ENCODE measurements around the gene PRLR. TPM values are rescaled to one million over a fixed set of nuclear protein-coding genes. Genes with fewer than 3 reads are reported as not detected.

PRLR gene
- total and polyA plus RNA-seq, 3 experiments from 2014 or later = not detected

- Histone ChIP-seq H3K9me3 (ENCODE audit: low read length) (no peaks in the 10 kb centered on the region), H3K36me3 (ENCODE audit: insufficient read depth, low read length) (no peaks in the 10 kb centered on the region), H3K4me3 (ENCODE audit: low read length) (no peak overlapping the region), H3K27me3 (ENCODE audit: insufficient read depth, low read length, poor library complexity, severe bottlenecking) (no peaks in the 10 kb centered on the region), H3K4me1 (ENCODE audit: insufficient read depth, low read length) (no peaks in the 10 kb centered on the region), H3K27ac (ENCODE audit: low read depth, low read length) (no peak overlapping the region)
- H3K4me1 Mint-ChIP-seq = no peaks in the 10 kb centered on the region
- H3K27me3 Mint-ChIP-seq = peaks cover 6 to 40% of the 10 kb centered on the region in 2 donors
- no peaks in the 10 kb centered on the region for H3K36me3 Mint-ChIP-seq
- ChIA-PET POLR2A (no interaction called here), CTCF (no interaction called here)
- no peak overlapping the region for H3K27ac Mint-ChIP-seq
- no peak overlapping the region for H3K4me3 Mint-ChIP-seq
- H3K9me3 Mint-ChIP-seq = no peaks in the 10 kb centered on the region
- DNase-seq = no peak
Observed at GRCh38 chr5:35146406-35146805, 83.9 kb downstream of the PRLR start.

- Mint-ChIP-seq H3K9me3 (no peaks in the 10 kb centered on the region), H3K27ac (no peak overlapping the region), H3K36me3 (no peaks in the 10 kb centered on the region), H3K4me3 (no peak overlapping the region), H3K4me1 (no peaks in the 10 kb centered on the region), H3K27me3 (peaks cover 6 to 40% of the 10 kb centered on the region in 2 donors)
- Histone ChIP-seq H3K27me3 (ENCODE audit: insufficient read depth, low read length, poor library complexity, severe bottlenecking) (no peaks in the 10 kb centered on the region), H3K4me1 (ENCODE audit: insufficient read depth, low read length) (no peaks in the 10 kb centered on the region), H3K36me3 (ENCODE audit: insufficient read depth, low read length) (no peaks in the 10 kb centered on the region), H3K27ac (ENCODE audit: low read depth, low read length) (no peak overlapping the region), H3K4me3 (ENCODE audit: low read length) (no peak overlapping the region), H3K9me3 (ENCODE audit: low read length) (no peaks in the 10 kb centered on the region)
- ChIA-PET CTCF (interaction anchor here (0.9 kb wide), 1 partner anchor 142 kb away, joined by 3 read pairs; no protein-coding TSS in a partner anchor), POLR2A (no interaction called here)
- no peak for DNase-seq
Observed at GRCh38 chr5:35145691-35146317, 84.5 kb downstream of the PRLR start.

GRCh38 chr5:35145012-35145411 is 85.3 kb downstream of the PRLR start:
- no peaks in the 10 kb centered on the region for H3K4me1 Mint-ChIP-seq
- H3K27me3 Mint-ChIP-seq = peaks cover 6 to 40% of the 10 kb centered on the region in 2 donors
- Histone ChIP-seq H3K27me3 (ENCODE audit: insufficient read depth, low read length, poor library complexity, severe bottlenecking) (no peaks in the 10 kb centered on the region), H3K4me1 (ENCODE audit: insufficient read depth, low read length) (no peaks in the 10 kb centered on the region), H3K36me3 (ENCODE audit: insufficient read depth, low read length) (no peaks in the 10 kb centered on the region), H3K4me3 (ENCODE audit: low read length) (no peak overlapping the region), H3K27ac (ENCODE audit: low read depth, low read length) (no peak overlapping the region), H3K9me3 (ENCODE audit: low read length) (no peaks in the 10 kb centered on the region)
- no peaks in the 10 kb centered on the region for H3K36me3 Mint-ChIP-seq
- POLR2A ChIA-PET = no interaction called here
- H3K27ac Mint-ChIP-seq = no peak overlapping the region
- CTCF ChIA-PET = no interaction called here
- no peaks in the 10 kb centered on the region for H3K9me3 Mint-ChIP-seq
- H3K4me3 Mint-ChIP-seq = no peak overlapping the region
- DNase-seq = no peak

GRCh38 chr5:35143841-35144240 is 86.4 kb downstream of the PRLR start:
- no peaks in the 10 kb centered on the region for H3K36me3 ChIP-seq (ENCODE audit: insufficient read depth, low read length)
- Mint-ChIP-seq H3K9me3 (no peaks in the 10 kb centered on the region), H3K36me3 (no peaks in the 10 kb centered on the region), H3K4me1 (no peaks in the 10 kb centered on the region), H3K27ac (no peak overlapping the region), H3K27me3 (peaks cover 6 to 38% of the 10 kb centered on the region in 2 donors), H3K4me3 (no peak overlapping the region)
- DNase-seq = no peak
- no peaks in the 10 kb centered on the region for H3K9me3 ChIP-seq (ENCODE audit: low read length)
- no peak overlapping the region for H3K4me3 ChIP-seq (ENCODE audit: low read length)
- H3K27me3 ChIP-seq (ENCODE audit: insufficient read depth, low read length, poor library complexity, severe bottlenecking) = no peaks in the 10 kb centered on the region
- POLR2A ChIA-PET = no interaction called here
- H3K4me1 ChIP-seq (ENCODE audit: insufficient read depth, low read length) = no peaks in the 10 kb centered on the region
- CTCF ChIA-PET = no interaction called here
- H3K27ac ChIP-seq (ENCODE audit: low read depth, low read length) = no peak overlapping the region

GRCh38 chr5:35141739-35142138 is 88.5 kb downstream of the PRLR start:
- CTCF ChIA-PET = no interaction called here
- Mint-ChIP-seq H3K9me3 (no peaks in the 10 kb centered on the region), H3K4me1 (no peaks in the 10 kb centered on the region), H3K27me3 (peaks cover 6 to 31% of the 10 kb centered on the region in 2 donors), H3K4me3 (no peak overlapping the region), H3K36me3 (no peaks in the 10 kb centered on the region), H3K27ac (no peak overlapping the region)
- no peaks in the 10 kb centered on the region for H3K4me1 ChIP-seq (ENCODE audit: insufficient read depth, low read length)
- POLR2A ChIA-PET = no interaction called here
- H3K9me3 ChIP-seq (ENCODE audit: low read length) = no peaks in the 10 kb centered on the region
- no peak overlapping the region for H3K4me3 ChIP-seq (ENCODE audit: low read length)
- no peak overlapping the region for H3K27ac ChIP-seq (ENCODE audit: low read depth, low read length)
- no peaks in the 10 kb centered on the region for H3K27me3 ChIP-seq (ENCODE audit: insufficient read depth, low read length, poor library complexity, severe bottlenecking)
- no peak for DNase-seq
- H3K36me3 ChIP-seq (ENCODE audit: insufficient read depth, low read length) = no peaks in the 10 kb centered on the region

GRCh38 chr5:35138232-35138631 is 92.1 kb downstream of the PRLR start:
- peaks cover 0 to under 1% (median 0%) of the 10 kb centered on the region in 3 donors for H3K36me3 Mint-ChIP-seq
- Histone ChIP-seq H3K4me3 (ENCODE audit: low read length) (no peak overlapping the region), H3K27ac (ENCODE audit: low read depth, low read length) (no peak overlapping the region), H3K36me3 (ENCODE audit: insufficient read depth, low read length) (no peaks in the 10 kb centered on the region), H3K9me3 (ENCODE audit: low read length) (no peaks in the 10 kb centered on the region), H3K27me3 (ENCODE audit: insufficient read depth, low read length, poor library complexity, severe bottlenecking) (no peaks in the 10 kb centered on the region), H3K4me1 (ENCODE audit: insufficient read depth, low read length) (no peaks in the 10 kb centered on the region)
- no peak for DNase-seq
- no peak overlapping the region for H3K4me3 Mint-ChIP-seq
- ChIA-PET POLR2A (no interaction called here), CTCF (no interaction called here)
- no peaks in the 10 kb centered on the region for H3K4me1 Mint-ChIP-seq
- peaks cover 4 to 29% of the 10 kb centered on the region in 2 donors for H3K27me3 Mint-ChIP-seq
- H3K27ac Mint-ChIP-seq = no peak overlapping the region
- H3K9me3 Mint-ChIP-seq = no peaks in the 10 kb centered on the region

- peaks cover 4 to 41% of the 10 kb centered on the region in 2 donors for H3K27me3 Mint-ChIP-seq
- no peak for DNase-seq
Observed at GRCh38 chr5:35136386-35136785, 93.9 kb downstream of the PRLR start.

GRCh38 chr5:35135239-35135700 is 95.0 kb downstream of the PRLR start:
- H3K9me3 Mint-ChIP-seq = peaks cover 0 to 3% (median 0%) of the 10 kb centered on the region in 5 donors
- H3K4me1 Mint-ChIP-seq = peaks cover 3 to 6% (median 3%) of the 10 kb centered on the region in 3 donors
- CTCF ChIA-PET = no interaction called here
- H3K4me3 Mint-ChIP-seq = no peak overlapping the region
- Histone ChIP-seq H3K27ac (ENCODE audit: low read depth, low read length) (no peak overlapping the region), H3K36me3 (ENCODE audit: insufficient read depth, low read length) (no peaks in the 10 kb centered on the region), H3K4me1 (ENCODE audit: insufficient read depth, low read length) (peaks cover 5% of the 10 kb centered on the region), H3K9me3 (ENCODE audit: low read length) (no peaks in the 10 kb centered on the region), H3K4me3 (ENCODE audit: low read length) (no peak overlapping the region), H3K27me3 (ENCODE audit: insufficient read depth, low read length, poor library complexity, severe bottlenecking) (no peaks in the 10 kb centered on the region)
- DNase-seq = no peak
- H3K36me3 Mint-ChIP-seq = peaks cover 0 to 4% (median 0%) of the 10 kb centered on the region in 3 donors
- peaks cover 11 to 50% of the 10 kb centered on the region in 2 donors for H3K27me3 Mint-ChIP-seq
- POLR2A ChIA-PET = no interaction called here
- H3K27ac Mint-ChIP-seq = no peak overlapping the region

More at GRCh38 chr5:35136386-35136785, 93.9 kb downstream of the PRLR start:
- Histone ChIP-seq H3K9me3 (ENCODE audit: low read length) (no peaks in the 10 kb centered on the region), H3K27me3 (ENCODE audit: insufficient read depth, low read length, poor library complexity, severe bottlenecking) (no peaks in the 10 kb centered on the region), H3K4me1 (ENCODE audit: insufficient read depth, low read length) (no peaks in the 10 kb centered on the region), H3K27ac (ENCODE audit: low read depth, low read length) (no peak overlapping the region), H3K4me3 (ENCODE audit: low read length) (no peak overlapping the region), H3K36me3 (ENCODE audit: insufficient read depth, low read length) (no peaks in the 10 kb centered on the region)
- no peaks in the 10 kb centered on the region for H3K4me1 Mint-ChIP-seq
- H3K9me3 Mint-ChIP-seq = no peaks in the 10 kb centered on the region
- CTCF ChIA-PET = no interaction called here
- POLR2A ChIA-PET = no interaction called here
- peaks cover 0 to 4% (median 0%) of the 10 kb centered on the region in 3 donors for H3K36me3 Mint-ChIP-seq
- no peak overlapping the region for H3K27ac Mint-ChIP-seq
- no peak overlapping the region for H3K4me3 Mint-ChIP-seq

All from CD8-positive, alpha-beta memory T cell (primary cell).